ENCODE results near the gene RTP1.

- TF ChIP-seq, protein P1, sequence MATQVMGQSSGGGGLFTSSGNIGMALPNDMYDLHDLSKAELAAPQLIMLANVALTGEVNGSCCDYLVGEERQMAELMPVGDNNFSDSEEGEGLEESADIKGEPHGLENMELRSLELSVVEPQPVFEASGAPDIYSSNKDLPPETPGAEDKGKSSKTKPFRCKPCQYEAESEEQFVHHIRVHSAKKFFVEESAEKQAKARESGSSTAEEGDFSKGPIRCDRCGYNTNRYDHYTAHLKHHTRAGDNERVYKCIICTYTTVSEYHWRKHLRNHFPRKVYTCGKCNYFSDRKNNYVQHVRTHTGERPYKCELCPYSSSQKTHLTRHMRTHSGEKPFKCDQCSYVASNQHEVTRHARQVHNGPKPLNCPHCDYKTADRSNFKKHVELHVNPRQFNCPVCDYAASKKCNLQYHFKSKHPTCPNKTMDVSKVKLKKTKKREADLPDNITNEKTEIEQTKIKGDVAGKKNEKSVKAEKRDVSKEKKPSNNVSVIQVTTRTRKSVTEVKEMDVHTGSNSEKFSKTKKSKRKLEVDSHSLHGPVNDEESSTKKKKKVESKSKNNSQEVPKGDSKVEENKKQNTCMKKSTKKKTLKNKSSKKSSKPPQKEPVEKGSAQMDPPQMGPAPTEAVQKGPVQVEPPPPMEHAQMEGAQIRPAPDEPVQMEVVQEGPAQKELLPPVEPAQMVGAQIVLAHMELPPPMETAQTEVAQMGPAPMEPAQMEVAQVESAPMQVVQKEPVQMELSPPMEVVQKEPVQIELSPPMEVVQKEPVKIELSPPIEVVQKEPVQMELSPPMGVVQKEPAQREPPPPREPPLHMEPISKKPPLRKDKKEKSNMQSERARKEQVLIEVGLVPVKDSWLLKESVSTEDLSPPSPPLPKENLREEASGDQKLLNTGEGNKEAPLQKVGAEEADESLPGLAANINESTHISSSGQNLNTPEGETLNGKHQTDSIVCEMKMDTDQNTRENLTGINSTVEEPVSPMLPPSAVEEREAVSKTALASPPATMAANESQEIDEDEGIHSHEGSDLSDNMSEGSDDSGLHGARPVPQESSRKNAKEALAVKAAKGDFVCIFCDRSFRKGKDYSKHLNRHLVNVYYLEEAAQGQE (IDR thresholded peaks at IDR 0.05; ENCODE audit: low read depth), result no peak
- TF ChIP-seq, protein P2, sequence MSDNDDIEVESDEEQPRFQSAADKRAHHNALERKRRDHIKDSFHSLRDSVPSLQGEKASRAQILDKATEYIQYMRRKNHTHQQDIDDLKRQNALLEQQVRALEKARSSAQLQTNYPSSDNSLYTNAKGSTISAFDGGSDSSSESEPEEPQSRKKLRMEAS (IDR thresholded peaks at IDR 0.05), result no peak
These were observed 9.8 kb downstream of the RTP1 start for GRCh38 chr3:187207062-187207461.
